DOHH2 (cell line): ENCODE data around the gene TXLNB.

Experiments used
- CTCF ChIP-seq: fragments of 200-600 bp; sonication (generic); IDR thresholded peaks from one replicate; pipeline ENCODE4 v1.5.1; 2014; ENCODE audit warnings: antibody characterized with exemption, mild to moderate bottlenecking, low read depth, low read length; ENCODE audit not compliant: poor library complexity, severe bottlenecking
- EZH2phosphoT487 ChIP-seq: fragments of 200-600 bp; sonication (generic); IDR thresholded peaks from 2 replicates; pipeline ENCODE4 v1.6.1; 2017; ENCODE audit warnings: borderline replicate concordance, mild to moderate bottlenecking, antibody characterized with exemption, low read length, moderate library complexity, mixed read lengths

GRCh38 chr6:139325125-139325524 lies 33.3 kb upstream of the TXLNB start:
- no peak for TF ChIP-seq CTCF
- no peak for TF ChIP-seq EZH2phosphoT487
